ENCODE data around the gene NPAS3.

NPAS3 gene

DNA sequence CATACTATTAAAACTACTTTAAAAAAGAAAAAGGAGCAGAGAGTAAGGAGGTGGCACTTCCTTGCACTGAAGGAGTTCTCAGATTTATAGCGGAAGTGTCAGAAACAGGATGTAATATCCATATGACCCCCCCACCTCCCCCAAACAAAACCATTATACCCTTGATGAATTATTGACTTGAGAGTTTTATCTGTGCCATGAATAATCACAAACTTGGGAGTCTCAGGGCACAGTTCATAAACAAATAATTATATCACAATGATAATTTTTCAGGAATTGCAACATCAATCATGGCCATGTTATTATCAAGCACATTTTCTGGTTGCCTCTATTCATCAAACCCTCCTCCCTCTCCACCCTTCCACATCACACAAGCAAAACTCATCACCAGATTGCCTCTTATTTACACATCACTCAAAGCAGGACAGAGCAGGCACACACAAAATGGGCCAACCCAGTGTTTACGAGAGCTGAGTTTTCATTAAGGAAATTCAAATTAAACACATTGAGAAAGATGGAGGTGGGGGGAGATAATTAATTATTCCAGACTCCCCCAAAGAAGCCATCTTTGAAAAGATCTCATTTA lies 870.8 kb downstream of the NPAS3 start:
- Histone ChIP-seq H2AFZ (ENCODE audit: insufficient read depth, low read length, poor library complexity) (no peak overlapping the region), H3K23ac (ENCODE audit: low read length) (no peak overlapping the region), H3K4me1 (ENCODE audit: control insufficient read depth in 1 of 2, insufficient read depth in 2 of 2, low read length in 2 of 2) (no peaks in the 10 kb centered on the region), H3K36me3 (ENCODE audit: control insufficient read depth in 1 of 2, insufficient read depth in 2 of 2, low read length in 2 of 2) (no peaks in the 10 kb centered on the region), H3K27me3 (ENCODE audit: insufficient read depth, low read length) (no peaks in the 10 kb centered on the region), H4K91ac (ENCODE audit: low read depth, low read length) (no peak overlapping the region), H3K4me3 (ENCODE audit: low read depth, low read length) (no peak overlapping the region), H3K14ac (ENCODE audit: low read length) (no peak overlapping the region), H3K9me3 (ENCODE audit: insufficient read depth, low read depth, low read length) (no peaks in the 10 kb centered on the region), H2BK5ac (ENCODE audit: low read depth, low read length, poor library complexity) (no peak overlapping the region), H3K27ac (ENCODE audit: low read depth, low read length) (no peak overlapping the region), H4K8ac (ENCODE audit: low read depth, low read length) (no peak overlapping the region), H3K4me2 (ENCODE audit: low read length) (no peak overlapping the region), H3K79me1 (ENCODE audit: low read length) (no peaks in the 10 kb centered on the region), H3K79me2 (ENCODE audit: control insufficient read depth, insufficient read depth, low read length, poor library complexity) (no peaks in the 10 kb centered on the region), H3K4ac (ENCODE audit: low read depth, low read length) (no peak overlapping the region), H3K9ac (ENCODE audit: low read length) (no peak overlapping the region), H2AK5ac (ENCODE audit: low read length) (no peak overlapping the region), H3K18ac (ENCODE audit: low read length) (no peak overlapping the region), H2BK120ac (ENCODE audit: insufficient read depth, low read length, poor library complexity) (no peak overlapping the region), H4K12ac (ENCODE audit: low read depth, low read length) (no peak overlapping the region), H2BK12ac (ENCODE audit: low read length) (no peak overlapping the region)
- DNase-seq: no peak
- WGBS (ENCODE audit: extremely low coverage, insufficient coverage, insufficient read length): no CpG with 5 or more reads among the region's 2 CpGs

GRCh38 chr14:33810308-33810707 lies 871.6 kb downstream of the NPAS3 start:
- Histone ChIP-seq H2BK5ac (ENCODE audit: low read depth, low read length, poor library complexity) (no peak overlapping the region), H2BK120ac (ENCODE audit: insufficient read depth, low read length, poor library complexity) (no peak overlapping the region), H3K4me2 (ENCODE audit: low read length) (no peak overlapping the region), H3K79me1 (ENCODE audit: low read length) (no peaks in the 10 kb centered on the region), H3K4me1 (ENCODE audit: control insufficient read depth in 1 of 2, insufficient read depth in 2 of 2, low read length in 2 of 2) (no peaks in the 10 kb centered on the region), H2BK12ac (ENCODE audit: low read length) (no peak overlapping the region), H3K27me3 (ENCODE audit: insufficient read depth, low read length) (no peaks in the 10 kb centered on the region), H3K27ac (ENCODE audit: low read depth, low read length) (no peak overlapping the region), H3K23ac (ENCODE audit: low read length) (no peak overlapping the region), H4K12ac (ENCODE audit: low read depth, low read length) (no peak overlapping the region), H3K18ac (ENCODE audit: low read length) (no peak overlapping the region), H3K4me3 (ENCODE audit: low read depth, low read length) (no peak overlapping the region), H4K91ac (ENCODE audit: low read depth, low read length) (no peak overlapping the region), H4K8ac (ENCODE audit: low read depth, low read length) (no peak overlapping the region), H3K9ac (ENCODE audit: low read length) (no peak overlapping the region), H2AK5ac (ENCODE audit: low read length) (no peak overlapping the region), H3K4ac (ENCODE audit: low read depth, low read length) (no peak overlapping the region), H3K79me2 (ENCODE audit: control insufficient read depth, insufficient read depth, low read length, poor library complexity) (no peaks in the 10 kb centered on the region), H2AFZ (ENCODE audit: insufficient read depth, low read length, poor library complexity) (no peak overlapping the region), H3K9me3 (ENCODE audit: insufficient read depth, low read depth, low read length) (no peaks in the 10 kb centered on the region), H3K14ac (ENCODE audit: low read length) (no peak overlapping the region), H3K36me3 (ENCODE audit: control insufficient read depth in 1 of 2, insufficient read depth in 2 of 2, low read length in 2 of 2) (no peaks in the 10 kb centered on the region)
- no peak for DNase-seq
- no CpG with 5 or more reads among the region's 6 CpGs for WGBS (ENCODE audit: extremely low coverage, insufficient coverage, insufficient read length)

DNA sequence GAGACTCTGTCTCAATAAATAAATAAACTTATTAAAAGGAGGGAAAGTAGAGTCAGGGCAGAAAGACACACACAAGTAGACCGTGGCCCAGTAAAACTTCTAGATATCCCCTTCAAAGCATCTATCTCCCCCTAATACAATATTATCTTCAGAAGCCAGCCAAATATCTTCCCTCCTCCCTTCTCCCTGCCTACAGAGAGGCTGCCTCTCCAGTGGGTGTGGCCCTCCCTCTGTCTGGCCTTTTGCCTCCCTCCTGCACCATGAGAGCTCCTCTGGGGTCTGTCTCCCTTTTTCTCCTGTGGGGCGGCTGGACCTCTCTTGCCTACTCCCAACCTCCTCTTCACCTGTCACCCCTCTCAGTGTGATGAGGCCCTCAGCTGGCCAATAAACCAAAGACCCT lies 873.0 kb downstream of the NPAS3 start:
- H3K18ac ChIP-seq (ENCODE audit: low read length): no peak overlapping the region
- no peak overlapping the region for H3K4ac ChIP-seq (ENCODE audit: low read depth, low read length)
- no peak for DNase-seq
- no peak overlapping the region for H3K14ac ChIP-seq (ENCODE audit: low read length)
- no peak overlapping the region for H4K8ac ChIP-seq (ENCODE audit: low read depth, low read length)
- no peak overlapping the region for H2BK5ac ChIP-seq (ENCODE audit: low read depth, low read length, poor library complexity)
- H3K36me3 ChIP-seq (ENCODE audit: control insufficient read depth in 1 of 2, insufficient read depth in 2 of 2, low read length in 2 of 2): no peaks in the 10 kb centered on the region
- H3K4me3 ChIP-seq (ENCODE audit: low read depth, low read length): no peak overlapping the region
- no peak overlapping the region for H4K91ac ChIP-seq (ENCODE audit: low read depth, low read length)
- H3K4me2 ChIP-seq (ENCODE audit: low read length): no peak overlapping the region
- WGBS (ENCODE audit: extremely low coverage, insufficient coverage, insufficient read length): no CpG with 5 or more reads among the region's 2 CpGs
- H3K27me3 ChIP-seq (ENCODE audit: insufficient read depth, low read length): no peaks in the 10 kb centered on the region
- no peak overlapping the region for H2BK12ac ChIP-seq (ENCODE audit: low read length)
- no peak overlapping the region for H2AK5ac ChIP-seq (ENCODE audit: low read length)
- H3K9me3 ChIP-seq (ENCODE audit: insufficient read depth, low read depth, low read length): no peaks in the 10 kb centered on the region
- H3K27ac ChIP-seq (ENCODE audit: low read depth, low read length): no peak overlapping the region
- no peak overlapping the region for H2AFZ ChIP-seq (ENCODE audit: insufficient read depth, low read length, poor library complexity)
- H4K12ac ChIP-seq (ENCODE audit: low read depth, low read length): no peak overlapping the region
- no peaks in the 10 kb centered on the region for H3K79me2 ChIP-seq (ENCODE audit: control insufficient read depth, insufficient read depth, low read length, poor library complexity)
- H3K79me1 ChIP-seq (ENCODE audit: low read length): no peaks in the 10 kb centered on the region
- no peak overlapping the region for H3K9ac ChIP-seq (ENCODE audit: low read length)
- H3K23ac ChIP-seq (ENCODE audit: low read length): no peak overlapping the region
- H2BK120ac ChIP-seq (ENCODE audit: insufficient read depth, low read length, poor library complexity): no peak overlapping the region
- H3K4me1 ChIP-seq (ENCODE audit: control insufficient read depth in 1 of 2, insufficient read depth in 2 of 2, low read length in 2 of 2): no peaks in the 10 kb centered on the region

DNA sequence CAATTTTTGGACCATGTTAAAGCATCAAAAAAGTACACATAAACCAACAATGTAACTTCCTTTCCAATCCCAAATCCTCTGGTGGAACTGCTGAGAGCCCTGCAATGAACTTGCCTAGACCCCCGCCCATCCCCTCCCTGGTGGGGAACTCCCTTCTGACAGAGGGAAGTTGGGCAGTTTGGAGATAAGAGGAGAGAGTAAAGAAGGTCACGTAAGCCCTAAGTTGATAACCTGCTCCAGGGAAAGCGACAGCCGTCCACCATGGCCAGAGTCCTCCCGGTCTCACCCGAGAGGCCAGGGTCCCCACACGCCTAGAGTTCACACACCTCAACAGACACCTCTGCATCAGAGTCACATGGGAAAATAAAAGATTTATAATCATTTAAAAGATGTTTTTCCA lies 873.5 kb downstream of the NPAS3 start:
- H3K79me2 ChIP-seq (ENCODE audit: control insufficient read depth, insufficient read depth, low read length, poor library complexity): no peaks in the 10 kb centered on the region
- H3K23ac ChIP-seq (ENCODE audit: low read length): no peak overlapping the region
- WGBS (ENCODE audit: extremely low coverage, insufficient coverage, insufficient read length): no CpG with 5 or more reads among the region's 7 CpGs
- no peaks in the 10 kb centered on the region for H3K9me3 ChIP-seq (ENCODE audit: insufficient read depth, low read depth, low read length)
- H3K27ac ChIP-seq (ENCODE audit: low read depth, low read length): no peak overlapping the region
- no peak overlapping the region for H3K9ac ChIP-seq (ENCODE audit: low read length)
- no peak overlapping the region for H2BK5ac ChIP-seq (ENCODE audit: low read depth, low read length, poor library complexity)
- no peak overlapping the region for H2AK5ac ChIP-seq (ENCODE audit: low read length)
- H3K4ac ChIP-seq (ENCODE audit: low read depth, low read length): no peak overlapping the region
- DNase-seq: no peak
- H4K12ac ChIP-seq (ENCODE audit: low read depth, low read length): no peak overlapping the region
- H3K18ac ChIP-seq (ENCODE audit: low read length): no peak overlapping the region
- H2BK12ac ChIP-seq (ENCODE audit: low read length): no peak overlapping the region
- no peak overlapping the region for H2BK120ac ChIP-seq (ENCODE audit: insufficient read depth, low read length, poor library complexity)
- H3K27me3 ChIP-seq (ENCODE audit: insufficient read depth, low read length): no peaks in the 10 kb centered on the region
- H3K79me1 ChIP-seq (ENCODE audit: low read length): no peaks in the 10 kb centered on the region
- H3K36me3 ChIP-seq (ENCODE audit: control insufficient read depth in 1 of 2, insufficient read depth in 2 of 2, low read length in 2 of 2): no peaks in the 10 kb centered on the region
- H2AFZ ChIP-seq (ENCODE audit: insufficient read depth, low read length, poor library complexity): no peak overlapping the region
- H3K4me1 ChIP-seq (ENCODE audit: control insufficient read depth in 1 of 2, insufficient read depth in 2 of 2, low read length in 2 of 2): no peaks in the 10 kb centered on the region
- H3K4me2 ChIP-seq (ENCODE audit: low read length): no peak overlapping the region
- H4K8ac ChIP-seq (ENCODE audit: low read depth, low read length): no peak overlapping the region
- no peak overlapping the region for H4K91ac ChIP-seq (ENCODE audit: low read depth, low read length)
- no peak overlapping the region for H3K14ac ChIP-seq (ENCODE audit: low read length)
- no peak overlapping the region for H3K4me3 ChIP-seq (ENCODE audit: low read depth, low read length)

Measured in trophoblast cell (in vitro differentiated cells and primary cell).